ENCODE results near the gene UBAP2L.
A peak's percentile ranks its signal among the peaks of the same experiment; 100 is the strongest.
"Not testable (repeated sequence)": the region's sequence is repeated elsewhere in the genome, so short reads cannot be mapped to it uniquely, and the experiment has no call there.

The UBAP2L gene

DNA sequence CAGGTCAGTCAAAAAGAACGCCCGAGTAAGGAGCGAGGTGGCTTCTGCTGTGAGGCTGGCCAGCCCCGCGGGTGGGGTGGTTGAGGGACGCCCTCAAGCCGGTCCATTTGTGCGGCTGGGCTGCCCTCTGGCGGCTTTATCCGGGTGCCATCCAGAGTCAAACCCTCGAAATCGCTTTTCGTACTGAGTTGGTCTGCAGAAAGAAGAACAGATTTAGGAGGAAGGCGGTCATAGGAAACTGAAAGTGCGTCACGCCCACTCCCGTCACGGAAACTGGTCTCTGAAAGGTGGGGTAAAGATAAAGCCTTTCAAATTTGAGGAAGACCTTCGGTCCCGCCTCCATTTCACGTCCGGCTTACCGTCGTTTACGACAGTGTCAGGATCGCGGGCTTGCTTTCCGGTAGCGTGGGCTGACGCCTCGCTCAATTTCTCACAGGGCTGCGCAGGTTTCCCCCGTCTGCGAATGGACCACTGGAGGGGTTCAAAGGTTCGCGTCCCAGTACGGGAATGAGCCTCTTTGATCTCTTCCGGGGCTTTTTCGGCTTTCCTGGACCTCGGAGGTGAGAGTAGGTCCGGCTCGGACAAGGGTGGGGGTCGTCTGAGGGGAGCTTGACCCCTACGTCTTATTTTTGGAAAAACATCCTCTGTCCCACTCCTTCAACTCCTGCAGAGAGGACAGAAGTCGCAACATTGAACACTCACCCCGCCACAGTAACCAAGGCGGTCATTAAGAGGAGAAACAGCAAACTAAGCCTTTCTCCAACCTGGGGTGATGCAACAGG, 51.7 kb downstream of the UBAP2L start, which contains the start of gene HAX1:
HAX1 (plus strand) TSS at position 413 of the 782 bp plus-strand sequence; CDS start at position 508, 95 bp downstream.
- TF ChIP-seq, protein P1, sequence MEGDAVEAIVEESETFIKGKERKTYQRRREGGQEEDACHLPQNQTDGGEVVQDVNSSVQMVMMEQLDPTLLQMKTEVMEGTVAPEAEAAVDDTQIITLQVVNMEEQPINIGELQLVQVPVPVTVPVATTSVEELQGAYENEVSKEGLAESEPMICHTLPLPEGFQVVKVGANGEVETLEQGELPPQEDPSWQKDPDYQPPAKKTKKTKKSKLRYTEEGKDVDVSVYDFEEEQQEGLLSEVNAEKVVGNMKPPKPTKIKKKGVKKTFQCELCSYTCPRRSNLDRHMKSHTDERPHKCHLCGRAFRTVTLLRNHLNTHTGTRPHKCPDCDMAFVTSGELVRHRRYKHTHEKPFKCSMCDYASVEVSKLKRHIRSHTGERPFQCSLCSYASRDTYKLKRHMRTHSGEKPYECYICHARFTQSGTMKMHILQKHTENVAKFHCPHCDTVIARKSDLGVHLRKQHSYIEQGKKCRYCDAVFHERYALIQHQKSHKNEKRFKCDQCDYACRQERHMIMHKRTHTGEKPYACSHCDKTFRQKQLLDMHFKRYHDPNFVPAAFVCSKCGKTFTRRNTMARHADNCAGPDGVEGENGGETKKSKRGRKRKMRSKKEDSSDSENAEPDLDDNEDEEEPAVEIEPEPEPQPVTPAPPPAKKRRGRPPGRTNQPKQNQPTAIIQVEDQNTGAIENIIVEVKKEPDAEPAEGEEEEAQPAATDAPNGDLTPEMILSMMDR (IDR thresholded peaks at IDR 0.05; ENCODE audit: borderline replicate concordance, control extremely low read depth, extremely low read depth, insufficient read depth, missing control alignments) = peak; percentile 64

DNA sequence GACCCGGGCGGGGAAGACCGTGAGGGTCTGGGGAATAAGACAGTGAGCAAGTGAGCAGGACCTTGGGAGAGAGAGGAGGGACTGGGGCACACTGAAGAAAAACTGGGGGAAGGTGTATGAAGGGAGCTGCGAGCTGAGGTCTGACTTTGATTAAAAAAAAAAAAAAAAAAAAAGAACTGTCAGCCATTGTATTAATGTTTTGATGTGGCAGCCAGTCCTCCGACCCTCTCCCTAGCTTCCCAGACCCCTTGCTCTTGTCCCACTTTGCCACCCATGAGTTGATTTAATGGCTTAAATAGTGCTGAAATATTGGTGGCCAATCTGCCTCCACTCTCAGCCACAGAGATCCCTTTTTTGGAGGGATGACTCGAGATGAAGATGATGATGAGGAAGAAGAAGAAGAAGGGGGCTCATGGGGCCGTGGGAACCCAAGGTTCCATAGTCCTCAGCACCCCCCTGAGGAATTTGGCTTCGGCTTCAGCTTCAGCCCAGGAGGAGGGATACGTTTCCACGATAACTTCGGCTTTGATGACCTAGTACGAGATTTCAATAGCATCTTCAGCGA, 52.3 kb downstream of the UBAP2L start:
- TF ChIP-seq, protein P1 (IDR thresholded peaks at IDR 0.05; ENCODE audit: borderline replicate concordance, control extremely low read depth, extremely low read depth, insufficient read depth, missing control alignments) = no peak
- no peak for DNase-seq (ENCODE audit: low spot score)
- in situ Hi-C loops (cut with MboI; ENCODE audit: low sequenced_read_pairs, unreplicated experiment) = no loop called here

More for the DNA sequence above, 51.7 kb downstream of the UBAP2L start, which contains the start of gene HAX1:
- DNase-seq (ENCODE audit: low spot score) = peak; percentile 94
- in situ Hi-C loops (cut with MboI; ENCODE audit: low sequenced_read_pairs, unreplicated experiment) = no loop called here

GRCh38 chr1:154276797-154277196, 56.0 kb downstream of the UBAP2L start:
- in situ Hi-C loops (cut with MboI; ENCODE audit: low sequenced_read_pairs, unreplicated experiment) = no loop called here
- DNase-seq (ENCODE audit: low spot score) = no peak
- TF ChIP-seq, protein P1 (IDR thresholded peaks at IDR 0.05; ENCODE audit: borderline replicate concordance, control extremely low read depth, extremely low read depth, insufficient read depth, missing control alignments) = peak; percentile 20

GRCh38 chr1:154287591-154287990, 66.8 kb downstream of the UBAP2L start:
- in situ Hi-C loops (cut with MboI; ENCODE audit: low sequenced_read_pairs, unreplicated experiment) = not testable (repeated sequence)

DNA sequence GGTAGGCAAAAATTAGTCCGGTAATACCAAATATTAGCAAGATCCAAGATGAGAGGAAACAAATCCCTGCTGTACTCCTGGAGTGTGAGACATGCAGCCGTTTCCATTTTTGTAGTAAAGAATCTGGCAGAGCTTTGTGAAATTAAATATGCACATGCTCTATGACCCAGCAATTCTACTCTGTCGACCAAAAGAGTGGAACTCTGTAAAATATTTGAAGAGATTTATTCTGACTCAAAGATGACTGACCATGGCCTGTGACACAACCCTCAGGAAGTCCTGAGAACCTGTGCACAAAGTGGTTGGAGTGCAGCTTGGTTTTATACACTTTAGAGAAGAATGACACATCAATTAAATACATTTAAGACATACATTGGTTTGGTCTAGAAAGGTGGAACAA, 67.9 kb downstream of the UBAP2L start:
- in situ Hi-C loops (cut with MboI; ENCODE audit: low sequenced_read_pairs, unreplicated experiment) = no loop called here
- DNase-seq (ENCODE audit: low spot score) = no peak
- TF ChIP-seq, protein P1 (IDR thresholded peaks at IDR 0.05; ENCODE audit: borderline replicate concordance, control extremely low read depth, extremely low read depth, insufficient read depth, missing control alignments) = no peak

More at GRCh38 chr1:154287591-154287990, 66.8 kb downstream of the UBAP2L start:
- not testable (repeated sequence) for DNase-seq (ENCODE audit: low spot score)

DNA sequence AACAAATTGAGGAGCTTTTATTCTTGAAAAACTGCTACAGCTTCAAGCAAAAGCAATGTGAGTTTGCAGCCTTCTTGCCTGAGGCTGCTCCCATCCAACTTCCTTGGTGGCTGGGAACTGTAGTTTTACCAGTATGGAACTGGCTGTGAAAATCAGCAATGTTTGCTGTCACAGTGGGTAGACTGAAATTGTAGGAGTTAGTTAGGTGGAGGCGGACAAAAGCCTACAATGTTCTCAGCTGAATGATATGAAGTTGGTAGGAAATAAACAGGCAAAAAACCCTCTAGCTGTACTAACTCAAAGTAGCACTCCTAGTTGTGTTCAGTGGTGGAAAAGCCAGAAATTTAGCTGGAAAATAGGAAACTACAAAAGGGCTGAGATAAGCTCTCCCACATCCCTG, 70.2 kb downstream of the UBAP2L start:
- in situ Hi-C loops (cut with MboI; ENCODE audit: low sequenced_read_pairs, unreplicated experiment) = no loop called here
- no peak for DNase-seq (ENCODE audit: low spot score)
- TF ChIP-seq, protein P1 (IDR thresholded peaks at IDR 0.05; ENCODE audit: borderline replicate concordance, control extremely low read depth, extremely low read depth, insufficient read depth, missing control alignments) = no peak
